Activated CD4-positive, alpha-beta memory T cell treated with anti-CD3 and anti-CD28 coated beads, Interleukin-2, amount 10 ng/mL, durations not matched to agents 7 days and 5 days (primary cell): ENCODE data around the gene OR1S2. TPM values are rescaled to one million over a fixed set of nuclear protein-coding genes. Genes with fewer than 3 reads are reported as not detected.
"Not testable (repeated sequence)": the region's sequence is repeated elsewhere in the genome, so short reads cannot be mapped to it uniquely, and the experiment has no call there.

Experiments used
- CTCF ChIA-PET: fragments of 350-600 bp; sonication (Branson Sonifier 250); formaldehyde crosslinking; loops from one replicate; lab custom pipeline; 2021; ENCODE audit warnings: antibody characterized with exemption, inconsistent platforms; lab: Charles Lee
- POLR2A ChIA-PET: fragments of 350-600 bp; sonication (Branson Sonifier 250); formaldehyde crosslinking; loops from one replicate; lab custom pipeline; 2021; ENCODE audit warnings: antibody characterized with exemption; lab: Charles Lee
- DNase-seq: peaks from one replicate; pipeline ENCODE4 v3.0.0-alpha.2; 2020
- H3K27ac Mint-ChIP-seq: one replicate; pipeline ENCODE4 v1.8.0; 2021; ENCODE audit warnings: mild to moderate bottlenecking, mixed read lengths
- H3K27me3 Mint-ChIP-seq: one replicate; pipeline ENCODE4 v1.8.0; 2021; ENCODE audit warnings: mixed read lengths
- H3K36me3 Mint-ChIP-seq: one replicate; pipeline ENCODE4 v1.8.0; 2021; ENCODE audit warnings: low read depth, mixed read lengths
- H3K4me1 Mint-ChIP-seq: one replicate; pipeline ENCODE4 v1.8.0; 2021; ENCODE audit warnings: mixed read lengths
- H3K4me3 Mint-ChIP-seq: one replicate; pipeline ENCODE4 v1.8.0; 2021; ENCODE audit warnings: mild to moderate bottlenecking, mixed read lengths
- H3K9me3 Mint-ChIP-seq: one replicate; pipeline ENCODE4 v1.8.0; 2021; ENCODE audit warnings: mixed read lengths
- total RNA-seq, 2 experiments: library from RNA; stranded (reverse); gene quantifications; one replicate each; pipeline ENCODE4 v1.2.3, GENCODE V29; 2021

The OR1S2 gene, protein sequence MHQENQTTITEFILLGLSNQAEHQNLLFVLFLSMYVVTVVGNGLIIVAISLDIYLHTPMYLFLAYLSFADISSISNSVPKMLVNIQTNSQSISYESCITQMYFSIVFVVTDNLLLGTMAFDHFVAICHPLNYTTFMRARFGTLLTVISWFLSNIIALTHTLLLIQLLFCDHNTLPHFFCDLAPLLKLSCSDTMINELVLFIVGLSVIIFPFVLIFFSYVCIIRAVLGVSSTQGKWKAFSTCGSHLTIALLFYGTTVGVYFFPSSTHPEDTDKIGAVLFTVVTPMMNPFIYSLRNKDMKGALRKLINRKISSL
- total RNA-seq: not detected

DNA sequence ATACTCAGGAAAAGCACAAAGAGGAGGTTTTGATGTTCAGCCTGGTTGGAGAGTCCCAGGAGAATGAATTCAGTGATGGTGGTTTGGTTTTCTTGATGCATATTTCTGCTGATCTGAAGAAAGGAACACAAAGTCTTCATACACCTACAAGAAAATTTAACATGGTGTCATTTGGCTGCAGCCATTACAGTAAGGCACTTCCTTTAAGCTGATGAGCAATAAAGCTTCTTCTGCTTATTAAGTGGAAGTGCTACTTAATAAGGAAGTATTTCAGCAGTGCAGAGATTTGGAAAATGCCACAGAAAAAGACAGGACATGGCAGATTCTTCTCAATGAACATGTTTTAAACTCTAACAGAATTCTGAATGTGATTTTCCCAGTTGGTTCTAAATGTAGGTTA lies at the start of gene OR1S2:
OR1S2 (minus strand) TSS at position 101 of the 400 bp plus-strand sequence; CDS start at position 101, 0 bp downstream.
- Mint-ChIP-seq H3K27ac (no peak within 1 kb of the TSS), H3K4me3 (no peak within 1 kb of the TSS), H3K9me3 (no peaks in the 10 kb centered on the region), H3K36me3 (no peaks in the 10 kb centered on the region), H3K27me3 (no peaks in the 10 kb centered on the region), H3K4me1 (no peaks in the 10 kb centered on the region)
- ChIA-PET CTCF (no interaction called here), POLR2A (no interaction called here)
- DNase-seq: no peak

DNA sequence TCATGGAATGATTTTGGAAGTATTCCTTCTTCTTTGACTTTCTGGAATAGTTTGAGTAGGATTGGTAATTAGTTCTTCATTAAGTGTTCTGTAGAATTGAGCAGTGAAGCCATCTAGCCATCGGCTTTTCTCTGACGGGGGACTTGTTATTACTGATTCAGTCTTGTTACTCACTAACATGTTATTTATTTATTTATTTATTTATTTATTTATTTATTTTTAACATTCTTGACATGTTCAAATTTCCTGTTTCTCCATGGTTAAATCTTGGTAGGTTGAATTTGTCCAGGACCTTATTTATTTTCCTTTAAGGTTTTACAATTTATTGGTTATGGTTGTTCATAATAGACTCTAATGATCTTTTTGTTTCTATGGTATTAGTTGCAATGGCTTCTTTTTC lies 40.0 kb upstream of the OR1S2 start:
- CTCF ChIA-PET: no interaction called here
- Mint-ChIP-seq H3K4me3 (no peak overlapping the region), H3K27ac (no peak overlapping the region), H3K27me3 (no peaks in the 10 kb centered on the region), H3K9me3 (no peaks in the 10 kb centered on the region), H3K4me1 (no peaks in the 10 kb centered on the region), H3K36me3 (no peaks in the 10 kb centered on the region)
- no peak for DNase-seq
- POLR2A ChIA-PET: no interaction called here

DNA sequence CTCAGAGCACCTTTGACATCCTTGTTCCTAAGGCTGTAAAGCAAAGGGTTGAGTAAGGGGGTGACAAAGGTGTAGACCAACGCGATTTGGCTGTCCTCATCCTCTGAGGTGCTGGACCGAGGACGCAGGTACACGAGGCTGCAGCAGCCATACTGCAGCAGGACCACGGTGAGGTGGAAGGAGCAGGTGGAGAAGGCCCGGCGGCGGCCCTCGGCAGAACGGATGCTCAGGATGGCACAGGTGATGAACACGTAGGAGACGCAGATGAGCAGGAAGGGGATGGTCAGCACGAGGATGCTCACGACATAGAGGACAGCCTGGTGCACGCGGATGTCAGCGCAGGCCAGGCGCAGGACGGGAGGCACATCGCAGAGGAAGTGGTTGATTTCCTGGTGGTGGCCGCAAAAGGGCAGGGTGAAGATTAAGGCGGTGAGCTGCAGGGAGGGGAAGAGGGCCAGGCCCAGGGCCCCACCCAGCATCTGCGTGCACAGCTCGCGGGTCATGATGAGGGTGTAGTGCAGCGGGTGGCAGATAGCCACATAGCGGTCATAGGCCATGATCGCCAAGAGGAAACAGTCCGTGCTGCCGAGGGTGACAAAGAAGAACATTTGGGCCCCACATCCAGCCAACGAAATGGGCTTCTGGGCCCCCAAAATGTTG lies 24.1 kb upstream of the OR1S2 start:
- Mint-ChIP-seq H3K4me1 (no peaks in the 10 kb centered on the region), H3K4me3 (no peak overlapping the region), H3K27me3 (no peaks in the 10 kb centered on the region), H3K9me3 (no peaks in the 10 kb centered on the region), H3K36me3 (no peaks in the 10 kb centered on the region), H3K27ac (no peak overlapping the region)
- no peak for DNase-seq
- ChIA-PET CTCF (no interaction called here), POLR2A (no interaction called here)

DNA sequence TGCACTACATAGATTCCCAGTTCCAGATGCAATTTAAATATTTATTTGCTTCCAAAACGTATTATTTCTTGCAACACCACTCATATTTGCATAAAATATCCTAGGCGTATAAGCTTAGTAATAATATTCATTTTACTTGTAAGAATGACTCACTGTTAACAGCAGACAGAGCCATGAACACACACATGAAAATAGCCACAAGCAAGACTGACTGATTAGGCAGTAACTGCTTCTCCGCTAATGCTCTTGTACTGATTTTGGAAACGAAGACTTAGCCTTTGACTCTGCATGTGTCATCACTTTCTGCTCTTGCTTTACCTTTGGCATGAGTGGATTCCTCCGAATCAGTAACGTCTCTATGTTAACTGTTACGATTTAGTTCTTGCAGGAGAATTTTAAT lies 18.8 kb upstream of the OR1S2 start:
- no peak for DNase-seq
- no peaks in the 10 kb centered on the region for H3K27me3 Mint-ChIP-seq
- no peaks in the 10 kb centered on the region for H3K36me3 Mint-ChIP-seq
- H3K9me3 Mint-ChIP-seq: no peaks in the 10 kb centered on the region
- POLR2A ChIA-PET: no interaction called here
- no peak overlapping the region for H3K4me3 Mint-ChIP-seq
- H3K27ac Mint-ChIP-seq: no peak overlapping the region
- CTCF ChIA-PET: no interaction called here
- H3K4me1 Mint-ChIP-seq: no peaks in the 10 kb centered on the region

DNA sequence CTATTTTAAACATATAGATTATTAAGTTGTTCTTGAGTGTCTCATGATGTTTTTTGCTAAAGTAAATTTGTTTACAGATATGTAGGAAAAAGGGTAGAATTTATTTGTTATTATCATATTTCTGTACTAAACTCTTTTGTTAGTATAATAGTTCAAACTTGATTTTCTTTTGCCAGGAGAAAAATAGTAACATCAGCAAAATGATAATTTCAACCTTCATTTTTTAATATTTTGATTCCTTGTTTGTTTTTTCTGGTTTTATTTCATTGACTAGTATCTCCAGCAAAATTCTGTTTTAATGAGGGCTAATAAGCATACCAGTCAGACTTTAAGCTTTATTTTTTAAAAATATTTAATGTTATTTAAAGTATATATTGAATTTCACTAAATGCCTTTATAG lies 12.5 kb upstream of the OR1S2 start:
- no peak for DNase-seq
- Mint-ChIP-seq H3K9me3 (no peaks in the 10 kb centered on the region), H3K4me1 (no peaks in the 10 kb centered on the region), H3K27me3 (no peaks in the 10 kb centered on the region), H3K27ac (no peak overlapping the region), H3K36me3 (no peaks in the 10 kb centered on the region), H3K4me3 (no peak overlapping the region)
- POLR2A ChIA-PET: no interaction called here
- CTCF ChIA-PET: no interaction called here

DNA sequence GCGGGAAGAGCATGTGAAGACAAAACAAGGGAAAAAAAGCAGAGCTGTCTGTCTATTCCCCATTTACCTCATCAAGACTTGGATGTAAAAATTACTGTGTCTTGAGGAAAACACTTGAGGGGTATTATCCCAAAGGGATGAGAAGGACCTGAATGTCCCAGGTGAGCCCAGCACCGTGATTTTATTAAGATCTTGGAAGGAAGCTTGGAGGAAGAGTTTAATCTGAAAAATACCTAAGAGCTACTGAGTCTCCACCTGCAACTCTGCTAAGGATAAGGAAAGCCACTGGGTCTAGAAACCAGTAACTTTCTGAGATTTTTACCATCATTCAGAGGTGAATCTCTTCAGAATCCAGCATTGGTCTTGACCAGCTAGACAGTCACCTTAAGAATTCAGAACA lies 8.5 kb upstream of the OR1S2 start, which contains the start of gene OR1S1:
OR1S1 (plus strand) TSS at position 301 of the 400 bp plus-strand sequence.
- H3K27me3 Mint-ChIP-seq, H3K4me3 Mint-ChIP-seq, H3K9me3 Mint-ChIP-seq, H3K4me1 Mint-ChIP-seq, POLR2A ChIA-PET, CTCF ChIA-PET, H3K27ac Mint-ChIP-seq, DNase-seq, H3K36me3 Mint-ChIP-seq: not testable (repeated sequence)

DNA sequence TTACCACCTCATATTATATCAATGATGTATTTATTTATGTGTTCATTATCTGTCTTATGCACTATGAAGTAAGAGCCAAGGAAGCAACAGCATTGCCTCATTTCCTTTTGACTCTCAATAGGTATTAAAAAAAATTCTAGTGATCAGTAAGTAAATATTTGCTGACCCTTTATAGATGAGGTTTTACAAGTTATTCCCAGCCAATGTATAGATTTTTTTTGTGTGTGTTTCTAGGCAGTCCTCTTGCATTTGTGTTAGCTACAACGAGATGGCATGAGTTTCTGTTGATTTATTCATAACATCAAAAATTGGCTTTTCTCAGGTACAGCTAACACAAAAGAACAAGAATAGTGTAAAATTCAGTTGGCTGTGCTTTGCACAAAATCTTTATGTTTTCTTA lies 4.7 kb downstream of the OR1S2 start:
- POLR2A ChIA-PET: no interaction called here
- Mint-ChIP-seq H3K27ac (no peak overlapping the region), H3K4me3 (no peak overlapping the region), H3K36me3 (no peaks in the 10 kb centered on the region), H3K4me1 (no peaks in the 10 kb centered on the region), H3K27me3 (no peaks in the 10 kb centered on the region), H3K9me3 (peaks cover 6% of the 10 kb centered on the region)
- CTCF ChIA-PET: no interaction called here
- DNase-seq: no peak

DNA sequence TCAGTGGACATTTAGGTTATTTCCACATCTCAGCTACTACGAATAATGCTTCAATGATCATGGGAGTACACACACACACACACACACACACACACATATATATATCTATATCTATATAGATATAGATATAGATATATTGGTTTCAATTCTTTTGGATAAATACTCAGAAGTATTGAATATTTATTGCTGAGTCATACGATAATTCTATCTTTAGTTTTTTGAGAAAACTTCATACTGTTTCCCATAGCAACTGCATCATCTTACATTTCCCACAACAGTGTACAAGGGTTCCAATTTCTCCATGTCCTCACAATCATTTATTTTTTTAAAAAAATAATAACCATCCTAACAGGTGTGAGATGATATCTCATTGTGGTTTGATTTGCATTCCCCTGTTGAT lies 8.0 kb downstream of the OR1S2 start:
- Mint-ChIP-seq H3K4me1 (no peaks in the 10 kb centered on the region), H3K36me3 (no peaks in the 10 kb centered on the region), H3K9me3 (peaks cover 6% of the 10 kb centered on the region), H3K4me3 (no peak overlapping the region), H3K27me3 (no peaks in the 10 kb centered on the region), H3K27ac (no peak overlapping the region)
- ChIA-PET CTCF (no interaction called here), POLR2A (no interaction called here)
- DNase-seq: no peak

DNA sequence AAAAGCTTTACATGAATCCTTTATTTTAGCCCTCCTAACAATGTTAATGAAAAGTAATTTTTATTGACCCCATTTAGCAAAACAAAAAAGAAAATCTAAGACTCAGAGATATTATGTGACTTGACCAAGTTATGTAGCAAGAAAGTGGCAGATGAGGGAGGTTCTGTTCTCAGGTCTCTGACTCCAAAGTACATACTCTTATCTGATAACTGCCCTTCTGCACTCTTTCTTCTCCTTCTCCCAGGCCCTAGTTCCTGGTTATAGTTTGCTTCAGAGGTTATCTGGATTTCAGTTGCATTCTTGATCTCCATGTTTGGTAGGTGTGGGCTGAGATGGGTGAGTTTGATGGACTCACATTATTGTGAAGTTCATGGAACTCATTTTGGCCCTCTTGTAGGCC lies 10.6 kb downstream of the OR1S2 start:
- Mint-ChIP-seq H3K4me3 (no peak overlapping the region), H3K9me3 (peaks cover 6% of the 10 kb centered on the region), H3K27me3 (no peaks in the 10 kb centered on the region), H3K27ac (no peak overlapping the region), H3K36me3 (no peaks in the 10 kb centered on the region), H3K4me1 (no peaks in the 10 kb centered on the region)
- CTCF ChIA-PET: no interaction called here
- POLR2A ChIA-PET: no interaction called here
- no peak for DNase-seq

DNA sequence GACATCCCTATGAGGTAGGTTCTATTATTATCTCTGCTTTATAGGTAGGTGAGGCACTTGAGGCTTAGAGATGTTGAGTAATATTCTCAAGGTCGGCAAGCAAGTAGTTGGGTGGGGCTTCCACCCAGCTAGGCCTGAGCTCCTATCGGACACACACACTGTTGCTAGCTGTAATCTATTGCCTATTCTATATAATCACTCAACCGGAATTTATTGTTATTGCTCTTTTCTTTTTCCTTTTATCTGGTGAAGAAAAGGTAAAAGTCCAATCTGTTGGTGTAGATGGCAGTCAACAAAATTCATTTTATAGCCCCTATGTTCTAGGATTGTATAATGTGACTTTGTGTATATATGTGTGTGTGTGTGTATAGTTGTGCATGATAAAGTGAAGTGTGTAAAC lies 11.7 kb downstream of the OR1S2 start:
- Mint-ChIP-seq H3K4me1 (no peaks in the 10 kb centered on the region), H3K36me3 (no peaks in the 10 kb centered on the region)

DNA sequence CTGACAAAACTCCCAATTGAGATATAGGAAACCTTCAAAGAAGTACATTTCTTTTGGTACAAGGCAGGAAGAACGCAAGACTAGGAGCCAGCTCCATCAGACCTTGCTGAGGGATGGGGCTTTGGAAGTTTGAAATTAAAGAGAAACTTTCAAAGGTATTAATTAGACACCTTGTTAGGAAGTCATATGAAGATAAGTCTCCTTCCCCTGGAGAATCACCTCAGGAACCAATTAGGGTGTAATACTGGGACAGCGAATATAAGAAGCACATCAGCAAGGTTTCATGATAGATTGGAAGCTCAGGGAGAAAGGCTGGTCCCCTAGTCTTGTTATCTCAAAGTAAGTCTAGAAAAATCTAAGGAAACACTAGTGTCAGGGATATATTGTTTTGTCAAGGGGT lies 15.2 kb downstream of the OR1S2 start, which contains the start of gene OR9Q2:
OR9Q2 (plus strand) TSS at position 301 of the 400 bp plus-strand sequence. CDS start 1,421 bp downstream, outside the sequence.
- POLR2A ChIA-PET: no interaction called here
- Mint-ChIP-seq H3K9me3 (no peaks in the 10 kb centered on the region), H3K27me3 (no peaks in the 10 kb centered on the region), H3K27ac (no peak within 1 kb of the TSS), H3K4me1 (no peaks in the 10 kb centered on the region), H3K36me3 (no peaks in the 10 kb centered on the region), H3K4me3 (no peak within 1 kb of the TSS)
- no peak for DNase-seq
- CTCF ChIA-PET: interaction anchor here (0.6 kb wide), 1 partner anchor 939 kb away, joined by 4 read pairs; no protein-coding TSS in a partner anchor

More for the DNA sequence above, 11.7 kb downstream of the OR1S2 start:
- Mint-ChIP-seq H3K4me3 (no peak overlapping the region), H3K9me3 (peaks cover 2% of the 10 kb centered on the region), H3K27ac (no peak overlapping the region), H3K27me3 (no peaks in the 10 kb centered on the region)
- ChIA-PET POLR2A (no interaction called here), CTCF (no interaction called here)
- no peak for DNase-seq

DNA sequence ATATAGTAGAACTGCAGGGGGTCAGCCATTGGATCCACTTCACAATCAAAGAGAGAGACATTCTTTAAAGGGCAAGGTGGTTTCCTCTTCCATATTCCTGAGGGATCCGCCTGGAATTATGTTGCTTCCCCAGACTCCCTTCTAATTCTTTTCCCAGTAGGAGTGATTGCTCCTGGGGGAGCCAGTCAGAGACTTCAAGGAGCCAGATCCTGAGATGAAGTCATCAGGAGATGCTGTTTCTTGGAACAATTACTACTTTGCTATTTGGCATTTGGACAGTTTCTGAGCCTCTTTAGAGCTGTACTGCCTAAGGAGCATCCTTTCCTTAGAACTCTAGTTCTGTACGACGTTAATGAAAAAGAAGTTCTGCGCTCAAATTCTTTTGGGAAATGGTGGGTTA lies 17.0 kb downstream of the OR1S2 start:
- ChIA-PET CTCF (no interaction called here), POLR2A (no interaction called here)
- H3K36me3 Mint-ChIP-seq: no peaks in the 10 kb centered on the region
- no peak for DNase-seq
- H3K27me3 Mint-ChIP-seq: no peaks in the 10 kb centered on the region
- no peaks in the 10 kb centered on the region for H3K9me3 Mint-ChIP-seq
- no peak overlapping the region for H3K4me3 Mint-ChIP-seq
- no peaks in the 10 kb centered on the region for H3K4me1 Mint-ChIP-seq
- H3K27ac Mint-ChIP-seq: no peak overlapping the region

DNA sequence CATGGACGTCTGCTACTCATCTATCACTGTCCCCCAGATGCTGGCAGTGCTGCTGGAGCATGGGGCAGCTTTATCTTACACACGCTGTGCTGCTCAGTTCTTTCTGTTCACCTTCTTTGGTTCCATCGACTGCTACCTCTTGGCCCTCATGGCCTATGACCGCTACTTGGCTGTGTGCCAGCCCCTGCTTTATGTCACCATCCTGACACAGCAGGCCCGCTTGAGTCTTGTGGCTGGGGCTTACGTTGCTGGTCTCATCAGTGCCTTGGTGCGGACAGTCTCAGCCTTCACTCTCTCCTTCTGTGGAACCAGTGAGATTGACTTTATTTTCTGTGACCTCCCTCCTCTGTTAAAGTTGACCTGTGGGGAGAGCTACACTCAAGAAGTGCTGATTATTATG lies 24.3 kb downstream of the OR1S2 start:
- Mint-ChIP-seq H3K9me3 (no peaks in the 10 kb centered on the region), H3K4me1 (no peaks in the 10 kb centered on the region), H3K27me3 (no peaks in the 10 kb centered on the region), H3K4me3 (no peak overlapping the region), H3K27ac (no peak overlapping the region), H3K36me3 (no peaks in the 10 kb centered on the region)
- ChIA-PET POLR2A (no interaction called here), CTCF (no interaction called here)
- DNase-seq: no peak

DNA sequence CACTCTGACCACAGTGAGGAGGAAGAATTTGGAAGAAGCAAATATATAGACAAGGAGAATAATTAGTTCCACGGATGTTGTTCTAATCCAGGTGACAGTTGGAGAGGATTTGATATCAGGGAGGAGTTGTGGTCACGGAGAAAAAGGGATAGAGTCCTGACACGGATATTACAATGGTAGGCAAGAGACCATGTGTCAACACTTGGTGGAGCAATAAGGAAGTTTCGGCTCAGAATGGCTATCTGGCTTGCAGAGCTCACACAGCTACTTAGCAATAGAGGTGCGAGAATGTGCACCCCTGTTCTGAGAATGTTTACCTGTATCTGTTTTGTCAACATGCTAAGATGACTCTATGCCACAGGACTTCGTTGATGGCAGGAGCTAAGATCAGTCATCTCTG lies 25.5 kb downstream of the OR1S2 start:
- no peak overlapping the region for H3K4me3 Mint-ChIP-seq
- H3K9me3 Mint-ChIP-seq: no peaks in the 10 kb centered on the region
- ChIA-PET POLR2A (no interaction called here), CTCF (no interaction called here)
- no peaks in the 10 kb centered on the region for H3K27me3 Mint-ChIP-seq
- no peak overlapping the region for H3K27ac Mint-ChIP-seq
- no peaks in the 10 kb centered on the region for H3K4me1 Mint-ChIP-seq
- DNase-seq: no peak
- H3K36me3 Mint-ChIP-seq: no peaks in the 10 kb centered on the region
